Anterior cingulate cortex (tissue), 58 donors: ENCODE data around the gene MRPS34.

Source experiments
- DNase-seq, 58 donors: peaks; one replicate each; lab custom pipeline; 2025; lab: John Stamatoyannopoulos, UW

MRPS34 gene

DNA sequence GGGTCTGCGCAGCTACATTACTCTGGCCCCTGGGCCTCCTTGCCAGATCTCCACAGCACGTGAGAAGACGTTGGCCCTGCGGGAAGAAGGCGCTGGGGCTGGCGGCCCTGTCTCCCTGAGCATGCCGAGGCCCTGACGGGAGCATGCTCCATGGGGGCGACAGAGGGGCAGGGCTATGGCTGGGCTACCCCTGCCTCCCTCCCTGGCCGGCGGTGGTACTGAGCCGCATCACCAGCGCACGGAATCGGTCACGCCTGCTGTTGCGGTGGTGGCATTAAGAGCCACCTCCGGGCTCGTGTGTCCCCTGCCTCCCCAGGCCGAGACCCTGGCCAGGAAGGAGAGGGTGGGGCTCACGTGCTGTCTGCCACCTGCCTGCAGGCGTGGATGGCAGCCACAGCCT lies 38.8 kb downstream of the MRPS34 start:
- DNase-seq, result no peak

GRCh38 chr16:1732551-1732987 lies 40.4 kb downstream of the MRPS34 start:
- DNase-seq, result peak in 13 of 58 donors; percentile 11 to 63 (median 24)

DNA sequence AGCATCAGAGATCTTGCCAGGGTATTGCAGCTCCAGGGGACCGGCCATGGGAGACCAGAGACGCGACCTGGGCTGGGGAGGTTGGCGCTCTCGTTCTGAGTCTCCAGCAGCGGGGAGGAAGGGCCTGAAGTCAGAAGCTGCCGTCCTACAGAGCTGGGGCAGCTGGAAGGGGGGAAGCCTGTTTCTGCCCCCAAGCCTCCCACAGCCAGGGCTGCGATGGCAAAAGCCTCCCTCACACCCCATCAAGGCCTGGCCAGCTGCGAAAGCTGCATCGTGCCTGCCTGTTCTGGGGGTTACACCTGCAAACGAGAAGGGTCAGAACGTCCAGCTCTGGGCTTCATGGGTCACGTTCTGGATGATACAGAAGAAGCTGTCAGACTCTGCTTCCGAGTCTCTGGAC lies 40.9 kb downstream of the MRPS34 start:
- DNase-seq, result no peak

DNA sequence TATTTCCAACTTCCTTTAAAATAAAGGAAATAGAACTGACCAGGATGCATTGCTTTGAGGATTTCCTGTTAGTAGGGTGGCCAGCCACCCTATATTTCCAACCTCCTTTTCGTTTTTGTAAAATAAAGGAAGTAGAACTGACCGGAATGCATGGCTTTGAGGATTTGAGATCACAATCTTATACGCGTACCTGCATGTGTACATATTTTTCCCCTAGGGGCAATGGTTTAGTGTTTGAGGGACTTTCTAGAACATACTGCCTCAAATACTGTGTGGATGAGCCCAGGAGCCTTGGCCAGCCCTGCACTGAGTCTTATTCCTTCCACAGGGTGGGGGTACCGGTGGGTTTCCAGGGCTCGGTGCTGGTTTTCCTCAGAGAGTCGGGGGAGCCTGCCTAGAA lies 41.3 kb downstream of the MRPS34 start:
- no peak for DNase-seq

DNA sequence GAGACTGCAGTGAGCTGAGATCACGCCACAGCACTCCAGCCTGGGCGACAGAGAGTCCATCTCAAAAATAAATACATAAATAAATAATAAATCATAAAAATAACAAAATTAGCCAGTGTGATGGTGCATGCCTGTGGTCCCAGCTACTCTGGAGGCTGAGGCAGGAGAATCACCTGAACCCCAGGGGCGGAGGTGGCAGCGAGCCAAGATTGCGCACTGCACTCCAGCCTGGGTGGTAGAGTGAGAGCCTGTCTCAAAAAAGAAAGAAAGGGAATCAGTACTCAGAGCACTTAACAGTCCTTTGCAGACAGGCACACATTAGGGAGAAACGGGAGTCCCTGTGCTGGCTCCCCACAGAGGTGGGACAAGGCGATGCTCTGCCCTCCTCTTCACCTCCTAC lies 41.9 kb downstream of the MRPS34 start:
- no peak for DNase-seq

DNA sequence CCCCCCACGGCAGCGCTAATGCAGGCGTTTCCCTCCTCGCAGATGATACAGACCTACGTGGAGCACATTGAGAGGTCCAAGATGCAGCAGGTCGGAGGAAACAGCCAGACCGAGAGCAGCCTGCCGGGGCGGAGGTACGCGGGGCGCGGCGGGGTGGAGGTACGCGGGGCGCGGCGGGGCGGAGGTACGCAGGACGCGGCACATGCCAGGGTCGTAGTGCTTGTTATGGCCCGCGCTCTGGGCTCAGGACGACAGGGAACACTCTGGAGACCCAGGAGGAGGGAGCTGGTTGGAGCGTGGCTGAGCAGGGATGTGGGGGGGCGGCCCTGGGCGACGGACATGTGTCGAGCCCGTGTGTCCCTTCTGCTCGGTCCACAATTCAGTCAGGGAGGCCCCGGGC lies 43.5 kb downstream of the MRPS34 start:
- no peak for DNase-seq

GRCh38 chr16:1729026-1729425 lies 43.9 kb downstream of the MRPS34 start:
- DNase-seq, result no peak

- no peak for DNase-seq
Measured at GRCh38 chr16:1727651-1728624, 45.0 kb downstream of the MRPS34 start.

DNA sequence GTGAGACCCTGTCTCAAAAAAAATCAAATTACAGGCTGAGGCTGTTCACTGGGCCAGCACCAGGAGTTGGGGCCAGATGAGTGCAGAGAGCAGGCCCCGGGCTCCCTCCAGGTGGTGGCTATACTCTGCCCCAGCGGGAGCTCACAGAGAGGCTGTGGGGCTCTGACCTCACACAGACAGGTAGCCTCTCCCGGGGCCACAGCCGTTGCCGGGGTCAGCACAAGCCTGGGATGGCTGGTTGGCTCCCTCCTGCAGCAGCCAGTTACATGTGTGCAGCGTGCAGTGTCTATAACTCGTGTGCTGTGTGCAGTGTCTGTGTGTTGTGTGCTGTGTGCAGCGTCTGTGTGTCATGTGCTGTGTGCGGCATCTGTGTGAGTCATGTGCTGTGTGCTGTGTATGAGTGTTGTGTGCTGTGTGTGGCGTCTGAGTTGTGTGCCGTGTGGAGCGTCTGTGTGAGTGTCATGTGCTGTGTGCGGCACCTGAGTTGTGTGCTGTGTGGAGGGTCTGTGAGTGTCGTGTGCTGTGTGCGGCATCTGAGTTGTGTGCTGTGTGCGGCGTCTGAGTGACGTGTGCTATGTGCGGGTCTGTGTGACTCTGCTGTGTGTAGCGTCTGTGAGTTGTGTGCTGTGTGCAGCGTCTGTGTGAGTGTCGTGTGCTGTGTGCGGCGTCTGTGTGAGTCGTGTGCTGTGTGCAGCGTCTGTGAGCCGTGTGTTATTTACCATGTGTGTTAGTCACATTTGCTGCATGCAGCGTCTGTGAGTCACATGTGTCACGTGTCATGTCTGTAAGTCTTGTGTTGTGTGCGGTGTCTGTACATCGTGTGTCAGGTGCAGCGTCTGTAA lies 46.1 kb downstream of the MRPS34 start:
- DNase-seq, result no peak

DNA sequence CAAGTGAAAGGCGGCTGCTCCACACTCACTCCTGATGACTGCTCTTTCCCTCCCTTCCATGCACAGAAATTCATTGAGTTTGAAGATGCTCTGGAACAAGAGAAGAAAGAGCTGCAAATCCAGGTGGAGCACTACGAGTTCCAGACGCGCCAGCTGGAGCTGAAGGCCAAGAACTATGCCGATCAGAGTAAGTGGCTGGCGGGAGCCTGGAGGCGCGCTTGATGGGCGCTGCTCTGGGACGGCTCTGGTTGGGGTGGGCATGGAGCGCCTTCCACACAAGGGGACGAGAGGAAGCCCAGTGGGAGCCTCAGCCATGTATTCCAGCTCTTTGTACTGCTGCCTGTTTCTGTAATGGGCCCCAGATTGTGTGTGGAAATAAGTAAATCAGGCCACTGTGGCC lies 48.4 kb downstream of the MRPS34 start:
- no peak for DNase-seq

DNA sequence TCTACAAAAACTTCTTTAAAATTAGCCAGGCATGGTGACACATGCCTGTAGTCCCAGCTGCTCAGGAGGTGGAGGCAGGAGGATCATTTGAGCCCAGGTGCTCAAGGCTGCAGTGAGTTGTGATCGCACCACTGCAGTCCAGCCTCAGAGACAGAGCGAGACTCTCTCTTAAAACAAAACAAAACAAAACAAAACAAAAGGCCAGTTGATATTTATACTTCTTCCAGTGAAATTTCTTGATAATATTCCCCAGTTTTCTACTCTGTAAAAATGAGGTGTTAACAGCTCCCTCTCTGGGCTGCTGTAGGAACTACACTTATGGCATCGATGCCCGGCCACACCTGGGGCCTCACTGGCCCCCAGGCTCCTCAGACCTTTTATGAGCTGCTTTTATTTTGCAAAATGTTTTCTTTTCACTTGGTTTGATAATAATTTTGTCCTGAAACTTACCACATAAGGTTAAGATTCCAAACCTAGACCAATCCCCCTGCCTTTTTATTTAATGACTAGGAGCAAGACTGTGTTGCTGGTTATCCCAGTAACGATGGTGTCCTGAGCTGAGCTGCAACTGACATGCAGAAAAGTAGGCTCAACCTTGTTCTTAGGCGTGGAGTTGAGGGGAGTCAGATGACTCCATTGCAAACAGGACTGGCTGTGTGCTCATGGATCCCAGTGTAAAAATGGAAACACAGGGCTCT lies 49.3 kb downstream of the MRPS34 start:
- peak in 19 of 58 donors; percentile 5 to 51 (median 26) for DNase-seq
